Heart left ventricle (tissue), 16 donors: ENCODE data around the gene FAM163A. TPM values are rescaled to one million over a fixed set of nuclear protein-coding genes. Genes with fewer than 3 reads are reported as not detected.

ENCODE experiments used
- ATAC-seq, 4 donors: fragments of 200-7000 bp; cut with Tn5 transposase; one replicate each; pipeline ENCODE4 v1.9.1; 2020 to 2022; ENCODE audit warnings: moderate library complexity in 4 of 4, mild to moderate bottlenecking in 3 of 4, moderate number of reproducible peaks in 1 of 4
- DNase-seq, 5 donors: peaks; one replicate each; pipeline ENCODE4 v3.0.0-alpha.2; 2020
- H3K27ac ChIP-seq, 12 donors: fragments of 200-600 bp; sonication (generic) in 4 of 12; one replicate each; pipeline versions ENCODE4 v1.5.0 to v1.8.0; 2016 to 2022; ENCODE audit warnings: mild to moderate bottlenecking in 2 of 12
- H3K27me3 ChIP-seq, 9 donors: fragments of 200-600 bp; sonication (generic) in 2 of 9; one replicate each; pipeline versions ENCODE4 v1.5.1 to v1.8.0; 2016 to 2022; ENCODE audit warnings: mild to moderate bottlenecking in 3 of 9
- H3K36me3 ChIP-seq, 9 donors: fragments of 200-600 bp; sonication (generic) in 2 of 9; one replicate each; pipeline versions ENCODE4 v1.5.0 to v1.8.0; 2018 to 2022; ENCODE audit warnings: mild to moderate bottlenecking in 2 of 9
- H3K4me1 ChIP-seq, 12 donors: fragments of 200-600 bp; sonication (generic) in 4 of 12; one replicate each; pipeline versions ENCODE4 v1.5.0 to v1.8.0; 2016 to 2022; ENCODE audit warnings: mild to moderate bottlenecking in 3 of 12
- H3K4me3 ChIP-seq, 12 donors: fragments of 200-600 bp; sonication (generic) in 4 of 12; one replicate each; pipeline versions ENCODE4 v1.5.0 to v1.8.0; 2017 to 2022; ENCODE audit warnings: mild to moderate bottlenecking in 9 of 12, moderate library complexity in 4 of 12
- H3K9me3 ChIP-seq, 12 donors: fragments of 200-600 bp; sonication (generic) in 4 of 12; one replicate each; pipeline versions ENCODE4 v1.5.0 to v1.8.0; 2016 to 2022; ENCODE audit warnings: mild to moderate bottlenecking in 1 of 12
- CTCF ChIP-seq, 12 donors: fragments of 200-600 bp; sonication (generic) in 4 of 12; IDR thresholded peaks; one replicate each; pipeline versions ENCODE4 v1.5.0 to v1.8.0; 2018 to 2022; ENCODE audit warnings: antibody characterized with exemption in 12 of 12, mild to moderate bottlenecking in 5 of 12
- POLR2A ChIP-seq, 2 donors: fragments of 450-650 bp; IDR thresholded peaks; one replicate each; pipeline ENCODE4 v1.6.1; 2017; ENCODE audit warnings: antibody characterized with exemption in 2 of 2, mild to moderate bottlenecking in 2 of 2, moderate library complexity in 2 of 2
- WGBS, 4 donors: extraction: QIAGEN DNeasy Blood & Tissue Kit in 2 of 4; methylation state at CpG; one replicate each; pipeline versions ENCODE4 v1.1.5 to v1.1.7; 2013 to 2018; 5-methylcytosine and 5-hydroxymethylcytosine counted together
- intact Hi-C, 10 donors: fragments of 100-400 bp; cut with DNase I; formaldehyde crosslinking; loops; one replicate each; pipeline versions ENCODE4 v1.11.1 to v1.14.2; 2022
- polyA plus RNA-seq, 2 donors: library from polyadenylated mRNA; stranded (reverse); fragments of 200-250 nt; gene quantifications; one replicate each; pipeline ENCODE4 v1.2.3, GENCODE V29; 2013
- total RNA-seq, 9 donors: library from RNA; depleted of rRNA in 2 of 9; stranded (reverse); fragments of >200 nt in 2 of 9; fragmentation: NEBNext Ultra II Directional in 3 of 9; extraction: Animal tissue kit (Norgen Biotek cat#: 25700) in 3 of 9; gene quantifications; one replicate each; pipeline versions ENCODE4 v1.1.0 to v1.2.4, GENCODE V29; 2016 to 2023
- donor health status: ischemic (EF 13 %, LVEDD 7.1; RV severe dilation, severe dysfunction).
- donor health status: healthy with polysubstance abuse.
- donor health status: DM: no; HTN: yes; CAD: no.
- donor health status: DM: no; HTN: no; CAD: no.
- donor health status: ischemic (EF 25% LVEDD 6.9; RV normal size, moderate dysfunction).
- donor health status: ischemic (EF 25% LVEDD 5.7; RV mildly dilated, moderate dysfunction).
- donor health status: healthy.
- donor health status: DM: yes; HTN: yes; CAD: no.
- donor health status: ischemic (EF 35%, LVEDD 5.7; RV mildly dilated, moderate dysfunction).
- donor health status: nonischemic (EF 11% LVEDD 7.7; RV severe dilation, severe dysfunction).
- donor health status: DM: yes; HTN: yes; CAD: no.
- donor health status: PGD.
- donor health status: ischemic (EF 29% LVEDD 5.4; RV normal size, mild dysfunction).
- donor health status: nonischemic (EF 23%, LVEDD 6.1; RV moderate dilation, normal function).

Gene FAM163A
- total and polyA plus RNA-seq, 11 donors = 0.04 to 0.28 (median 0.16) TPM; not detected in 1

DNA sequence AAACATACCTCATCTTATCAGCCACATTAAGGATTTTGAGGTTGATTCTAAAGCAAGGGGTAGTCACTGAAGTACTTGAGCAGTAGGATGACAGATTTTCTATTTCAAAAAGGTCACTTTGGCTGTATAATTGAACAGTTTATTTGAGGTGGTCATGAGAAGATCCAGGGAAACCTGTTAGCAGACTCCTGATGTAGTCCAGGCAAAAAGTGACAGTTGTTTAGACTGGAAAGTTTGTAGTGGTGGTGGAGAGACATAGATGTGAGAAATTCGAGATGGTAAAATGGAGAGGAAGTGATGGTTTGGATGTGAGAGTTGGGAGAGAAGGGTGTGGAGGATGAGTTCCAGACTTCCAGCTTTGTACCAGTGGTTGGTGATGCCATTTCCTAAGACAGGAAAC, 7.5 kb downstream of the FAM163A start:
- intact Hi-C loops = no loop called here
- no peak overlapping the region for H3K27ac ChIP-seq
- no peaks in the 10 kb centered on the region for H3K36me3 ChIP-seq
- no peak overlapping the region for H3K4me3 ChIP-seq
- ATAC-seq (no peak), DNase-seq (no peak)
- 38 to 52% (median 47%) methylated on average over 1 of the region's 1 CpG for WGBS, 4 donors
- H3K9me3 ChIP-seq = peaks cover 0 to 11% (median 0%) of the 10 kb centered on the region in 12 donors
- peaks cover 0 to 19% (median 3%) of the 10 kb centered on the region in 9 donors for H3K27me3 ChIP-seq
- H3K4me1 ChIP-seq = no peaks in the 10 kb centered on the region
- TF ChIP-seq POLR2A (IDR thresholded peaks at IDR 0.05) = no peak

DNA sequence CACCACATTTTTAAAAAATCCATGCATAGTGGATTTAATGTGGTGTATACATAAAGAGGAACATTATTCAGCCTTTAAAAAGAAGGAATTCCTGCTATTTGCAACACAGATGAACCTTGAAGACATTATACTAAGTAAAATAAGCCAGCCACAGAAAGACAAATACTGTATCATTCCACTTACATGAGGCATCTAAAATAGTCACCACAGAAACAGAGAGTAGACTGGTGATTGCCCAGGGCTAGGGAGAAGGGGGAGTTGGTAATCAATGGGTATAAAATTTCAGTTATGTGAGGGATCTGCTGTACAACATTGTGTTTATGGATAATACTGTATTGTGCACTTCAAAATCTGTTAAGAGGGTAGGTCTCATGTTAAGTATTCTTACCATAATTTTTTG, 10.0 kb downstream of the FAM163A start:
- ATAC-seq (no peak), DNase-seq (no peak)
- Histone ChIP-seq H3K4me1 (no peaks in the 10 kb centered on the region), H3K27ac (no peak overlapping the region), H3K27me3 (peaks cover 0 to 2% (median 0%) of the 10 kb centered on the region in 9 donors), H3K36me3 (no peaks in the 10 kb centered on the region), H3K9me3 (peaks cover 0 to 11% (median 0%) of the 10 kb centered on the region in 12 donors), H3K4me3 (no peak overlapping the region)
- TF ChIP-seq POLR2A (IDR thresholded peaks at IDR 0.05) (no peak), CTCF (IDR thresholded peaks at IDR 0.05) (no peak)
- intact Hi-C loops = no loop called here

- Histone ChIP-seq H3K36me3 (no peaks in the 10 kb centered on the region), H3K4me1 (no peaks in the 10 kb centered on the region), H3K4me3 (no peak overlapping the region), H3K27me3 (no peaks in the 10 kb centered on the region), H3K9me3 (peaks cover 0 to 11% (median 0%) of the 10 kb centered on the region in 12 donors), H3K27ac (peak overlapping the region in 1 of 12 donors; percentile 40)
- WGBS, 4 donors = 83 to 87% (median 85%) methylated on average over 4 of the region's 4 CpGs
- DNase-seq (no peak), ATAC-seq (peak in 1 of 4 donors; percentile 52)
- no peak for TF ChIP-seq CTCF (IDR thresholded peaks at IDR 0.05)
- no peak for TF ChIP-seq POLR2A (IDR thresholded peaks at IDR 0.05)
- intact Hi-C loops = no loop called here
Measured at GRCh38 chr1:179754041-179754624, 11.0 kb downstream of the FAM163A start.

- ATAC-seq = no peak
- no peaks in the 10 kb centered on the region for H3K36me3 ChIP-seq
- WGBS, 4 donors = 41 to 53% (median 51%) methylated on average over 4 of the region's 4 CpGs
- H3K9me3 ChIP-seq = no peaks in the 10 kb centered on the region
- intact Hi-C loops = no loop called here
- no peak for DNase-seq
- H3K4me1 ChIP-seq = no peaks in the 10 kb centered on the region
- no peak overlapping the region for H3K4me3 ChIP-seq
- H3K27me3 ChIP-seq = no peaks in the 10 kb centered on the region
- no peak overlapping the region for H3K27ac ChIP-seq
- TF ChIP-seq POLR2A (IDR thresholded peaks at IDR 0.05) (no peak), CTCF (IDR thresholded peaks at IDR 0.05) (no peak)
Measured at GRCh38 chr1:179757933-179758332, 14.8 kb downstream of the FAM163A start.

DNA sequence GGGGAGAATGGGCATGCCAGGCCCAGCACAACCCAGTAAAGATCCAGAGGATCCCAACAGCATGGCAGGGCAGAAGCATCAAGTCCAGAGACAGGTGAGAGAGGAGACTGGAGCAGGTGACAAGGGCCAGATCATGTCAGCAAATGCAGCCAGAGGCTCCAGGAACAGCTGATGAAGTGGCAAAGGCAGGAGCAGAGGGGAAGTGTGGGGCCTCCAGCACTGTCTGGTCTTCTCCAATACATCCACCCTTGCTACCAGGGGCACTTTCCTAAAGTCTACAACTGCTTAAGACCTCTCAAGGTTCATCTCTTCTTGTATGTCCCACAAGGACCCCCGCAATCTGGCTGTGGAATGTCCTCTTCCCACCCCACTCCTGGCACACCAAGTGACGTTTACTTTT, 17.4 kb downstream of the FAM163A start:
- intact Hi-C loops = no loop called here
- TF ChIP-seq CTCF (IDR thresholded peaks at IDR 0.05) (no peak), POLR2A (IDR thresholded peaks at IDR 0.05) (no peak)
- Histone ChIP-seq H3K4me3 (no peak overlapping the region), H3K27ac (no peak overlapping the region), H3K36me3 (no peaks in the 10 kb centered on the region), H3K9me3 (no peaks in the 10 kb centered on the region), H3K27me3 (no peaks in the 10 kb centered on the region), H3K4me1 (no peaks in the 10 kb centered on the region)
- ATAC-seq (no peak), DNase-seq (no peak)
- 65 to 87% (median 83%) methylated on average over 2 of the region's 2 CpGs for WGBS, 4 donors
